Endothelial cell of umbilical vein (primary cell): ENCODE results near the gene NT5DC4. TPM values are rescaled to one million over a fixed set of nuclear protein-coding genes. Genes with fewer than 3 reads are reported as not detected.
A peak's percentile ranks its signal among the peaks of the same experiment; 100 is the strongest.

Experiments used
- BruUV-seq: library from RNA; stranded (reverse); fragments of 400-500 nt; replicated peaks from 2 replicates; lab custom pipeline; 2021; lab: Mats Ljungman, UMichigan
- CTCF ChIA-PET: fragments of 300-600, 350-600 bp; sonication (Branson Sonifier 250); formaldehyde crosslinking; loops from one replicate; lab custom pipeline; 2021; ENCODE audit warnings: antibody characterized with exemption, inconsistent platforms; lab: Charles Lee
- POLR2A ChIA-PET: fragments of 300-600, 350-600 bp; sonication (Branson Sonifier 250); formaldehyde crosslinking; loops from one replicate; lab custom pipeline; 2021; ENCODE audit warnings: antibody characterized with exemption, inconsistent platforms; lab: Charles Lee
- DNase-seq: peaks from one replicate; pipeline ENCODE4 v3.0.0-alpha.2; 2011; ENCODE audit warnings: low read depth, low spot score
- FAIRE-seq: peaks from 2 replicates; lab custom pipeline; 2011; peaks lifted over from hg19 to GRCh38; lab: Jason Lieb, UNC
- H2AFZ ChIP-seq: 2 replicates; pipeline ENCODE4 v1.6.0; 2012; ENCODE audit warnings: low read depth, low read length, control low read depth, inconsistent platforms
- H3K27ac ChIP-seq: 2 replicates; pipeline ENCODE4 v1.5.1; 2011; ENCODE audit warnings: low read depth, mild to moderate bottlenecking, control low read depth, low read length, moderate library complexity; ENCODE audit not compliant: insufficient read depth
- H3K27me3 ChIP-seq, 2 experiments: 2 replicates each; pipeline versions ENCODE4 v1.6.0 to v1.6.1; 2011; ENCODE audit warnings: low read length in 2 of 2, mixed read lengths in 1 of 2; ENCODE audit not compliant: control insufficient read depth in 2 of 2, insufficient read depth in 2 of 2
- H3K36me3 ChIP-seq, 2 experiments: 2 replicates in 1 of 2; 3 replicates in 1 of 2; pipeline ENCODE4 v1.5.1; 2011; ENCODE audit warnings: low read length in 2 of 2, mild to moderate bottlenecking in 1 of 2, moderate library complexity in 1 of 2; ENCODE audit not compliant: control insufficient read depth in 2 of 2, insufficient read depth in 2 of 2; ENCODE audit errors: extremely low read depth in 1 of 2
- H3K4me1 ChIP-seq: 3 replicates; pipeline ENCODE4 v1.5.1; 2011; ENCODE audit warnings: mild to moderate bottlenecking, low read length; ENCODE audit not compliant: control insufficient read depth, insufficient read depth; ENCODE audit errors: extremely low read depth
- H3K4me2 ChIP-seq: 2 replicates; pipeline ENCODE4 v1.6.1; 2011; ENCODE audit warnings: low read length, control low read depth, mixed read lengths; ENCODE audit not compliant: insufficient read depth
- H3K4me3 ChIP-seq, 3 experiments: fragments of 200-600 bp in 1 of 3; sonication (generic), shearing (Covaris generic) in 1 of 3; replicated peaks in 1 of 3; 2 replicates each; pipeline ENCODE4 v1.5.1; 2011 to 2016; ENCODE audit warnings: control low read depth in 3 of 3, low read length in 3 of 3, mild to moderate bottlenecking in 2 of 3, inconsistent platforms in 1 of 3, low read depth in 1 of 3, moderate library complexity in 1 of 3; ENCODE audit not compliant: insufficient read depth in 1 of 3
- H3K79me2 ChIP-seq: 2 replicates; pipeline ENCODE4 v1.6.0; 2012; ENCODE audit warnings: low read length, inconsistent platforms; ENCODE audit not compliant: control insufficient read depth, insufficient read depth
- H3K9ac ChIP-seq: replicated peaks from 2 replicates; pipeline ENCODE3; 2011; ENCODE audit warnings: low read length, control low read depth; ENCODE audit not compliant: insufficient read depth; ENCODE audit errors: extremely low read depth
- H3K9me1 ChIP-seq: replicated peaks from 3 replicates; pipeline ENCODE4 v1.6.0; 2011; ENCODE audit warnings: mild to moderate bottlenecking, low read length; ENCODE audit not compliant: control insufficient read depth, insufficient read depth; ENCODE audit errors: extremely low read depth
- H3K9me3 ChIP-seq: replicated peaks from 2 replicates; pipeline ENCODE4 v1.5.1; 2012; ENCODE audit warnings: low read length, inconsistent platforms; ENCODE audit not compliant: control insufficient read depth, insufficient read depth
- H4K20me1 ChIP-seq: replicated peaks from 2 replicates; pipeline ENCODE3; 2011; ENCODE audit warnings: mild to moderate bottlenecking, low read length; ENCODE audit not compliant: control insufficient read depth, insufficient read depth; ENCODE audit errors: extremely low read depth
- FOS ChIP-seq: IDR thresholded peaks from 2 replicates; pipeline ENCODE4 v1.6.1; 2011; ENCODE audit warnings: mild to moderate bottlenecking, low read length, moderate library complexity, borderline replicate concordance; ENCODE audit not compliant: insufficient read depth
- dilution Hi-C: fragments of 300-500 bp; cut with MboI; formaldehyde crosslinking; loops from one replicate; pipeline ENCODE4 v1.15.0; 2019; ENCODE audit warnings: low sequenced_read_pairs; ENCODE audit not compliant: extremely low pct_ligation_motif_present
- intact Hi-C: fragments of 100-400 bp; cut with micrococcal nuclease; formaldehyde crosslinking; loops from one replicate; pipeline ENCODE4 v1.10.0; 2022
- polyA plus RNA-seq, 4 experiments: library from polyadenylated mRNA; depleted of rRNA in 3 of 4; stranded (reverse) in 3 of 4; unstranded in 1 of 4; fragments of >200 nt; gene quantifications; 2 replicates each; pipeline versions ENCODE4 v1.2.1 to v1.2.3, GENCODE V29; 2011 to 2012; ENCODE audit warnings: missing spikeins in 1 of 4
- total RNA-seq: library from RNA; stranded (reverse); gene quantifications from 2 replicates; pipeline ENCODE4 v1.2.3, GENCODE V29; 2021
- TF ChIP-seq, protein P1 (sequence below), 2 donors: IDR thresholded peaks; 1 replicate in 1 of 2; 2 replicates in 1 of 2; pipeline ENCODE4 v1.5.1; 2011; ENCODE audit warnings: low read length in 2 of 2, mild to moderate bottlenecking in 2 of 2, moderate library complexity in 2 of 2, control low read depth in 1 of 2, inconsistent platforms in 1 of 2, low read depth in 1 of 2; ENCODE audit not compliant: insufficient read depth in 1 of 2; ENCODE audit errors: extremely low read depth in 1 of 2

Gene NT5DC4
- total and polyA plus RNA-seq, 2 donors (not counting 3 experiments of a cell fraction or from before 2014, with no cell fraction given) = not detected

DNA sequence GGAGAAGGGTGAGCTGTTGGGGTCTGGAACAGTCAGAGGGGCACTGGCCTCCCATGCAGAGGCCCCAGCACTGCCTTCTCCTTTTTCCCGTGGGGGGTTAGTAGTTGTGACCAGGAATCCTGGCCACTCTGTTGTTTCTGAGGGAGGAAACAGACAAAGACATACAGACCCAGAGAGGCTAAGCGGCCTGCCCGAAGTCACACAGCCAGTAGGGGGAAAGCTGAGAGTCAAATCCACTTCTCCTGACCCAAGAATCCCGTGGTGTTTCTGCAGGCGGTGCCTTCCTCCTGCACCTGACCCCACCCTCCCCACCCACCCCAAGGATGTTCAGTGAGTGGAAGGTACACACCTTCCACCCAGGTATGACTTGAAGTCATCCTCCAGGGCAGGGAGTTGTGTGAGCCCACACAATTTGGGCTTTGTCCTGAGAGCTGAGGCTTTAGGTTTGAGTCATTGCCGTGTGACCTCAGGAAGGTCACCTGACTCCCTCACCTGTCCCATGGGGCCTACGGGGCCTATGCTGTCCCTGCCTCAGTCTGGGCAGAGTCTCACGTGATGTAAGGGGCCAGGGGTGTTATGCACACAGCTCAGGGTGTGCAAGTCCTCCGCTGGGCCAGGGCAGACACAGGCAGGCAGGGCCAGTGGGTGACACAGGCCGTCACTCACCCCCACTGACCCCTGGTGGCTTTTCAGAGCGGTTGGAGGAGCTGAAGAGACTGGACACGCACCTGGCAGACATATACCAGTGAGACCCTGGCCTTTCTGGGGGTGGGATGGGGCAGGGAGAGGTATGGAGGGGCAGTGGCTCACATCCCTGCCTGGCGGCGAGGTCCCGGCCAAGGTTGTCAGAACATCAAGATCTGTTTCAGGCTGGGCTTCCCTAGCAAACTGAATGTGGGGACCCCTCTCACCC is 5.0 kb downstream of the NT5DC4 start:
- CTCF ChIA-PET = interaction anchor here (0.7 to 9.1 kb wide), 37 partner anchors 11 to 245 kb away, joined by 3 to 207 read pairs (median 4); partner anchors contain the start of genes CHCHD5 and SLC20A1
- no peak for FAIRE-seq
- H3K9me1 ChIP-seq = no peaks in the 10 kb centered on the region
- POLR2A ChIA-PET = interaction anchor here (1.6 kb wide), 1 partner anchor 141 kb away, joined by 3 read pairs; the partner anchor contains the start of gene CHCHD5
- no peak for TF ChIP-seq FOS
- TF ChIP-seq, protein P1, sequence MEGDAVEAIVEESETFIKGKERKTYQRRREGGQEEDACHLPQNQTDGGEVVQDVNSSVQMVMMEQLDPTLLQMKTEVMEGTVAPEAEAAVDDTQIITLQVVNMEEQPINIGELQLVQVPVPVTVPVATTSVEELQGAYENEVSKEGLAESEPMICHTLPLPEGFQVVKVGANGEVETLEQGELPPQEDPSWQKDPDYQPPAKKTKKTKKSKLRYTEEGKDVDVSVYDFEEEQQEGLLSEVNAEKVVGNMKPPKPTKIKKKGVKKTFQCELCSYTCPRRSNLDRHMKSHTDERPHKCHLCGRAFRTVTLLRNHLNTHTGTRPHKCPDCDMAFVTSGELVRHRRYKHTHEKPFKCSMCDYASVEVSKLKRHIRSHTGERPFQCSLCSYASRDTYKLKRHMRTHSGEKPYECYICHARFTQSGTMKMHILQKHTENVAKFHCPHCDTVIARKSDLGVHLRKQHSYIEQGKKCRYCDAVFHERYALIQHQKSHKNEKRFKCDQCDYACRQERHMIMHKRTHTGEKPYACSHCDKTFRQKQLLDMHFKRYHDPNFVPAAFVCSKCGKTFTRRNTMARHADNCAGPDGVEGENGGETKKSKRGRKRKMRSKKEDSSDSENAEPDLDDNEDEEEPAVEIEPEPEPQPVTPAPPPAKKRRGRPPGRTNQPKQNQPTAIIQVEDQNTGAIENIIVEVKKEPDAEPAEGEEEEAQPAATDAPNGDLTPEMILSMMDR (IDR thresholded peaks at IDR 0.05; ENCODE audit: extremely low read depth in 1 of 2, insufficient read depth in 1 of 2, low read depth in 1 of 2, low read length in 2 of 2) = no peak
- peaks cover 3% of the 10 kb centered on the region for H3K4me1 ChIP-seq
- no peak overlapping the region for H3K9ac ChIP-seq
- H3K27me3 ChIP-seq = no peaks in the 10 kb centered on the region
- H3K4me2 ChIP-seq = no peak overlapping the region
- no peaks in the 10 kb centered on the region for H3K36me3 ChIP-seq
- DNase-seq = no peak
- peak overlapping the region; percentile 88 for H2AFZ ChIP-seq
- BruUV-seq = no TSS peak
- dilution Hi-C loops (no loop called here), intact Hi-C loops (loop anchor here (1.0 to 2.0 kb wide), 6 partner anchors 35 to 244 kb away; partner anchors contain the start of genes CHCHD5 and SLC20A1)
- no peak overlapping the region for H3K4me3 ChIP-seq
- no peaks in the 10 kb centered on the region for H4K20me1 ChIP-seq
- no peaks in the 10 kb centered on the region for H3K79me2 ChIP-seq
- no peaks in the 10 kb centered on the region for H3K9me3 ChIP-seq
- H3K27ac ChIP-seq = no peak overlapping the region
